GM18508 (cell line): Measurements from ENCODE around the gene MST1.

ENCODE experiments used
- ATAC-seq: cut with Tn5 transposase; IDR thresholded peaks from one replicate; pipeline ENCODE4 v1.9.1; 2021; ENCODE audit warnings: moderate number of reproducible peaks; ENCODE audit not compliant: insufficient read depth, unreplicated experiment

Gene MST1

GRCh38 chr3:49718858-49719213, 29.6 kb upstream of the MST1 start:
- no peak for ATAC-seq

- ATAC-seq, result no peak
Observed at GRCh38 chr3:49717959-49718857, 28.9 kb upstream of the MST1 start.

GRCh38 chr3:49717211-49717958, 28.1 kb upstream of the MST1 start:
- no peak for ATAC-seq

- no peak for ATAC-seq
Observed at GRCh38 chr3:49716691-49717210, 27.5 kb upstream of the MST1 start.

- ATAC-seq, result no peak
Observed at GRCh38 chr3:49716169-49716568, 26.9 kb upstream of the MST1 start.

GRCh38 chr3:49715611-49716121, 26.4 kb upstream of the MST1 start:
- ATAC-seq, result no peak

- ATAC-seq, result no peak
Observed at GRCh38 chr3:49714728-49715550, 25.7 kb upstream of the MST1 start.

- ATAC-seq, result no peak
Observed at GRCh38 chr3:49713336-49714105, 24.2 kb upstream of the MST1 start.

- no peak for ATAC-seq
Observed at GRCh38 chr3:49712631-49713317, 23.5 kb upstream of the MST1 start.

GRCh38 chr3:49712166-49712565, 22.9 kb upstream of the MST1 start:
- no peak for ATAC-seq

- no peak for ATAC-seq
Observed at GRCh38 chr3:49711489-49711888, 22.2 kb upstream of the MST1 start.

GRCh38 chr3:49709852-49710251, 20.6 kb upstream of the MST1 start:
- ATAC-seq, result no peak

GRCh38 chr3:49707113-49707480, 17.8 kb upstream of the MST1 start:
- ATAC-seq, result no peak

- no peak for ATAC-seq
Observed at GRCh38 chr3:49706456-49707112, 17.3 kb upstream of the MST1 start.

GRCh38 chr3:49705390-49705960, 16.2 kb upstream of the MST1 start:
- no peak for ATAC-seq

- ATAC-seq, result no peak
Observed at GRCh38 chr3:49704629-49705028, 15.4 kb upstream of the MST1 start.

- no peak for ATAC-seq
Observed at GRCh38 chr3:49703956-49704355, 14.7 kb upstream of the MST1 start.

- no peak for ATAC-seq
Observed at GRCh38 chr3:49703443-49703927, 14.2 kb upstream of the MST1 start.
